Fibroblast of villous mesenchyme (primary cell): ENCODE results near the gene TEX101. TPM values are rescaled to one million over a fixed set of nuclear protein-coding genes. Genes with fewer than 3 reads are reported as not detected.

Experiments
- DNase-seq: peaks from one replicate; pipeline ENCODE4 v3.0.0-alpha.2; 2010; ENCODE audit warnings: low read depth
- H3K4me3 ChIP-seq: 2 replicates; pipeline ENCODE4 v1.5.1; 2011; ENCODE audit warnings: low read depth, mild to moderate bottlenecking, low read length
- CTCF ChIP-seq: IDR thresholded peaks from 2 replicates; pipeline ENCODE4 v1.5.1; 2012; ENCODE audit warnings: low read depth, mild to moderate bottlenecking, low read length; ENCODE audit not compliant: insufficient read depth
- total RNA-seq: library from RNA; depleted of rRNA; stranded (reverse); fragments of >200 nt; gene quantifications from 2 replicates; pipeline ENCODE4 v1.2.3, GENCODE V29; 2012

TEX101 gene
- total RNA-seq, 1 donor: not detected

GRCh38 chr19:43452582-43452981 lies 37.9 kb downstream of the TEX101 start:
- no peak for TF ChIP-seq CTCF
- no peak overlapping the region for H3K4me3 ChIP-seq
- no peak for DNase-seq

GRCh38 chr19:43454031-43454430 lies 39.3 kb downstream of the TEX101 start:
- TF ChIP-seq CTCF: no peak
- no peak overlapping the region for H3K4me3 ChIP-seq
- DNase-seq: no peak

- DNase-seq: no peak
- no peak overlapping the region for H3K4me3 ChIP-seq
- no peak for TF ChIP-seq CTCF
Observed at GRCh38 chr19:43455321-43456113, 40.8 kb downstream of the TEX101 start.

- no peak for TF ChIP-seq CTCF
- DNase-seq: no peak
- no peak overlapping the region for H3K4me3 ChIP-seq
Observed at GRCh38 chr19:43457809-43458208, 43.1 kb downstream of the TEX101 start.

- TF ChIP-seq CTCF: no peak
- no peak overlapping the region for H3K4me3 ChIP-seq
- DNase-seq: no peak
Observed at GRCh38 chr19:43460362-43461016, 45.8 kb downstream of the TEX101 start.

GRCh38 chr19:43461303-43461702 lies 46.6 kb downstream of the TEX101 start:
- DNase-seq: no peak
- H3K4me3 ChIP-seq: no peak overlapping the region
- TF ChIP-seq CTCF: no peak
